Ammon's horn (tissue), 1 donor: ENCODE data around the gene PXK.

Experiments
- DNase-seq: peaks from one replicate; pipeline ENCODE4 v3.0.0-alpha.2; 2016; ENCODE audit warnings: low spot score

Gene PXK

DNA sequence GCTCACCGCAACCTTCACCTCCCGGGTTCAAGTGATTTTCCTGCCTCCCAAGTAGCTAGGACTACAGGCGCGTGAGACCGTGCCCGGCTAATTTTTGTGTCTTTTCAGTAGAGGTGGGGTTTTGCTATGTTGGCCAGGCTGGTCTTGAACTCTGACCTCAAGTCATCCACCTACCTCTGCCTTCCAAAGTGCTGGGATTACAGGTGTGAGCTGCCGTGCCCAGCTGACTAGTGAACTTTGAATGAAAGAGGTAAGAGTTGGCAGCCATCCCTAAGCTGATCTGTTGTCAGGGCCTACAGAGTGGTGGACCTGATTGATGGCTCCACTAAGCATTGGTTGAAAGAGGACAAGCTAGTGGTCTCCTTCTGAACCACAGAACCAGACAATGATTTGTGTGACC is 15.3 kb downstream of the PXK start:
- no peak for DNase-seq

DNA sequence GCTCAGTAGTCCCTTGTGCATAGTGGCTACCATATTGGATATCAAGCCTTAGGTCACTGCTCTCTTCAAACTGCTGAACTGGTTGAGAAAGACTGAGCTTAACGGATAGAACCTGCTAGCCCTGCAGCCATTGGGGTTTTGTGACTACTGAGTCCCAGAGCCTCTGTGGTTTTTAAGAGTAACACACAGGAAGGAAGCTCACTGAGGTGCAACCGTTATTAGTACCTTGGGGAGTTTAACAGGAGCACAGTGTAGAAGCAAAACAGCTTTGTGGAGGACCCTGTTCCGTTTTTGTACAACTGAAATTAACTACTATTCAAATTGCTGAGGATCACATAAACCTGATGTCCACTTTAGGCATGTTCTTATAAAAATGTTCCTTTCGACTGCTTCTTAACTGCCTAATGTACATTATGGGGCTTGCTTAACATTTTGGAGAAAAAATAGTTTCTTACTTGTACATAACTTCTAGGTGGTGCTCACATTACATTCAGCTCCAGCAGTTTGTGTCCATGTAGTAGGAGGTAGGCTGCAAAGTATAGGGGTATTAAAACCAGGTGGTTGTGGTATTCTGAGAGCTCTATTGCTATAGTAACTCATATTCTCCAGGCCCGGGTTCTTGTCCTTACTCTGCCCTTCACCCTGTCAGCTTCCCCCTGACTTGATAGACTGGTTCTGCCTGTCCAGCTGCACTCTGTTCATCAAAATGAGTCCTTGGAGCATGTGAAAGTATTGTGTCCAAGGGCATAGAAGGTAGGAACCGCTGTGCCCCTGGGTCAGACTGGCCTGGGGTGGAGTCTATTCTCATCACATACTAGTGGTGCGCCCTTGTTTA is 17.3 kb downstream of the PXK start:
- no peak for DNase-seq

DNA sequence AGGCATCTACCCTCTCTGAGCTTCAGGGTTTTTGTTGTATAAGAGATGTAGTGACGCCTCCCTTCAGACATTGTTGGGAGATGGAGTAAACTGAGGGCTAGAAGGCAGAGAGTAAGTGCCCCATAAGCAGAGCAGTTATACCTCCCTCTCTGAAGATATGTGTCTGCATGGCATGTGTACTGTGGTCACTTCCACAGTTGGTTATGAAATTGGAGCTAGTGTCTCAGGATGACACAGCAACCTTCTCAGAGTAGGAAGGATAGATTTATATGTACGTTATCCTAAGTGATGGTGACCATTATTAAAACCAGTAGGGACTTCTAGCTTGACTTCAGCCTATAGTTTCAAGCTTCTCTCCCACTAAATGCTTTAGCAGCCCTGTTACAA is 17.9 kb downstream of the PXK start:
- no peak for DNase-seq

DNA sequence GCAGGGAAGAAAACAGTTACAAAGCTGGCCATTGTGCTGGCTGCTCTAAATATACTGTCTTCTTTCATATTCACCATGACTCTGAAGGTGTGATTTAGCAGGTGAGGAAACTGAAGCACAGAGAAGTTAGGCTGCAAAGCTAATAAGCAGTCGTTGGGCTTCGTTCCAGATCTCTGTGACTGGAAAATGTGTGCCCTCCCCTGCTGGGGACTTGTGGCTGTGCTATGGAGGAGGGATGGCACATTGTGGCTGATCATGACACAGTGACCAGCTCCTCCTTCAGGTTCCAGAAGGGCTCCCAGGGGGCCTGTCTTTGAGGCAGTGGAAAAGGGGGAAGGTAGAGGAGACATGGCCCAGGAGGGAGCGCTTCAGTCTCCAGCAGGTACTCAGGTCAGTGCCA is 19.2 kb downstream of the PXK start:
- no peak for DNase-seq

DNA sequence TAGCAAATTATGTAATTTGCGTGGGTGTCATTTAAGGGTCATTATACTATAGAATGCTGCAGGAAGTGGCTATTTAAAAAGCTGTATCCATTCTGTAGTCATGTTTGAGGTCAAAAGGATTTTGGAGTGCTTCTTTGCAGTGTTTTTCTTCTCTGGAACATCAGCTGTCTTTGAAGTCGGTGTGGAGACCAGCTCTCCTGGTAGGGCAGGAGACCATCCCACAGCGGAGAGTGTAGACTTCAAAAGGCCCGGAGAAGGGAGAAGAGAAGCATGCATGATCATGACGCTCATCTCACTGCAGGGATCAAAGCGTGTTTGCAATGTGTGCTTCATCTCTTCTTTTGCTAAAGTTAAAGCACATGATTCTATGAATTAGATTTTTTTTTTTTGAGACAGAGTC is 19.9 kb downstream of the PXK start:
- DNase-seq: no peak

DNA sequence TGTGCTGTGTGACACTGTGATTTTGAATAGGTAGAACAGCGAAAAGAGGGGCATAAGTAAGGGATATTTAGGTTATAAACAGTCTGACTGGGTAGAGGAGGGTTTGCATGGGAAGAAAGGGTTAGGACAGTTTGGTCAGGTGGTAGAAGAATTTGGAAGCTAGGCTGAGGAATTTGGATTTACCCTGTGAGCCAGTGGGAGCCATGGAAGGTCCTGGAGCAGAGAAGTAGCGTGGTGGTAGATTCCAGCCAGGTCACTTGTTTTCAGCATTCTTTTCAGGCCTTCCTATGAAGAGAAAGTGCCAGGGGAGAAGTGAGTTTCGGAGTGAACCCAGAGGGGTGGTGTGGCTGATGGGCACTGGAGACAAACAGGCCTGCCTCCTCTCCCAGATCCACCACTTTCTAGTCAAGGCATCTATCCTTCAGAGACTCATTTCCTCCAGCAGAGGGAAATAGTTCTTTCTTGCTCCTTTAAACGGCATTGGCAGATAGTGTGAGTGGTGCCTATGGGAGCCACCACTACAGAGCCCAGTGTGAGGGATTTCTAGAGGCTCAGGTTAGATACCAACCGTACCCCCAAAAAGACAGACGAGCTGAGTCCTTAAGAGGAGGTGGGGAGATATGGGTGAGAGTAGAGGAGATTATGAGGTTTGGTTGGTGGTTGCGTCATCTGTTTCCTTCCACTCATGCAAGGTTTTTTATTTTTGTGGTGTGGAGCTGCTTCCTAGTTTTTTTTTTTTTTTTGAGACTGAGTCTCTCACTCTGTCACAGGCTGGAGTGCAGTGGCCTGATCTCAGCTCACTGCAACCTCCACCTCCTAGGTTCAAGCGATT is 21.2 kb downstream of the PXK start:
- no peak for DNase-seq

DNA sequence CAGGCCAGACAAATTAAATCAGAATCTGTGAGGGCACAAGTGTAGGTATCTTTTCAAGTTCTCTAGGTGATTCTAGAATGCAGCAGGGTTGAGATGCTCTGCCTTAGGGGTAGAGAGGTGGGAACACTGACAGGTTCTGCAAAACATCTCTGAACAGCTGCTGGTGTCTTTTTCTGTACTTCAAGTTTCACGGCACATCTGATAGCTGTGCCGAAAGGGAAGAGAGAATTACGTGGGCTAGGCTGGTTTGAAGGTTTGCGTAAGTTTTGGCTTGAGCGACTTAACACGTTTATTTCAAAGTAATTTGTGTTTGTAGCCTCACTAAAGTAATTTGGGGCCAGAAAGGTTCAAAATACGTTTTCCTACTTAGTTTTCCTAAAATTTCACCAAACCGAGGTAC is 22.5 kb downstream of the PXK start:
- DNase-seq: no peak

DNA sequence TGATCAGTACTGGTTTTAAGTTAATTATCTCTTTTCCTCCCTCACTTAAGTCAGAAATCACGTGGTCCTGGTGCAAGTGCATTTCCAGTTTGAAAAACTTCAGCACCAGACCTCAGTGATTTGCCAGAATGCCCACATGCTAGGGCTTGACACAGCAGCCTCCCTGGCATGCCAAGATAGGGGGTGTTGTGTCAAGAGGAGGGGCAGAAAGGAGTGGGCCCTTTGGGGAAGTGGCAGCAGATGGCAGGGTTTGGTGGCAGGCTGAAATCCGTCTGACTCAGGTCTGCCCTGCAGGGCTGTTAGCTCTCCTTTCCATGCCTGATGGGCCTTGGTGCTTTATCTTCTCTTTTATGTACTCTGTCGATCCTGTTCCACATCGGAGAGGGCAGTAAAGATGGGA is 23.4 kb downstream of the PXK start:
- no peak for DNase-seq

DNA sequence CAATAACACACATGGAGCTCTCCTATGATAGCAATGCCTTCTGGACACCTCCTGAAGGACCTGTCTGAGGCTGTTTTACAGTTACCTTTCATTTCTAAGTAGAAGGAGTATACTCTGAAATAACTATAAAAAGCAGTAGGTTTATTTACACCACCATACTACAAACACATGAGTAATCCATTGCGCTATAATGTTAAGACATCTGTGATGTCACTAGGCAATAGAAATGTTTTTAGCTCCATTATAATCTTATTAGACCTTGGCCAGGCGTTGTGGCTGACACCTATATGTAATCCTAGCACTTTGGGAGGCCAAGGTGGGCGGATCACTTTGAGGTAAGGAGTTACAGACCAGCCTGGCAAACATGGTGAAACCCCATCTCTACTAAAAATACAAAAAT is 24.7 kb downstream of the PXK start:
- DNase-seq: no peak

DNA sequence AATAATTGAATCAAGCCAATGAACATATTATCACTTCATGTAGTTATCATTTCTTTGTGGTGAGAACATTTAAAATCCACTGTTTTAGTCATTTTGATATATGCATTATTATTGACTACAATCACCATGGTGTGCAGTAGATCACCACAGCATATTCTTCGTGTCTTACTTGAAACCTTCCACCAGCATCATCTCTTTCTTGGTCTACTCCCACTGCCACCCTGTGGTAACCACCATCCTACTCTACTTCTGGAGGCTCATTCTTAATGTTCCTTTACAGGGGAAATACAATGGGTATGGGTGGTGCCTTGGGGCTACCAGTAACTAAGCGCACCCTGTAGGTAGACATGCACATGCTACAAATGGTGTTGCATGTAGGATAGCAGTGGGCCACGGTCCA is 25.4 kb downstream of the PXK start:
- no peak for DNase-seq

DNA sequence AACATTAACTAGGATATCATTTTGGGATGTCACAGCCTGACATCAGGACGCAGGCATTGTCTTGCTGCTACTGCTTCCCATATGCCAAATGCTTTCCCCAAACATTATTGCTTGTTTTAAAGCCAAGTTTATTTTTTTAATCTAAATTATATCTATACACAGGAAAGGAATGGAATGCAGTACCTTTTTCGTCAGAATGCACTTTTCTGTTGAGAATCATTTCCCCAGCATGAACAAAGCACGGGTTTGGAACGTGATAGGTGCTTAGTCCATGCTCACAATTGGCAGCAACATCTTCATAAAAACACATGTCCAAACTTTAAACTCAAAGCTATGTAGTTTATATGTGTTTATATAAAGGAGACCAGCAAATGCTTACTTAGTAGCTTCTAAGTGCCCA is 26.1 kb downstream of the PXK start:
- DNase-seq: no peak

DNA sequence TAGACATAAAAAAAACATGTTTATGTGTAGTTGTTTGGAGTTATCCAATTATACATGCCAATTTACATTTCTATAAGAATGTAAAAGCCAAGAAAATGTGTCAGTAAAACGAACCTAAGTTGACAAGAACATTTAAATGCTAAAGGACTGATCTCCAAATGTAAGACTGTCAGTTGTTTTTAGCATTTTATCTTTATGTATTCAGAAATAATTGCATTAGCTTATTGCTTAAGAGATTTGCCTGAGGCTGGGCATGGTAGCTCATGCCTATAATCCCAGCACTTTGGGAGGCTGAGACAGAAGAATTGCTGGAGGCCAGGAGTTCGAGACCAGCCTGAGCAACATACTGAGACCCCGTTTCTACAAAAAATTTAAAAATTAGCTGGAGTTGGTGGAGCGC is 26.9 kb downstream of the PXK start:
- DNase-seq: no peak

DNA sequence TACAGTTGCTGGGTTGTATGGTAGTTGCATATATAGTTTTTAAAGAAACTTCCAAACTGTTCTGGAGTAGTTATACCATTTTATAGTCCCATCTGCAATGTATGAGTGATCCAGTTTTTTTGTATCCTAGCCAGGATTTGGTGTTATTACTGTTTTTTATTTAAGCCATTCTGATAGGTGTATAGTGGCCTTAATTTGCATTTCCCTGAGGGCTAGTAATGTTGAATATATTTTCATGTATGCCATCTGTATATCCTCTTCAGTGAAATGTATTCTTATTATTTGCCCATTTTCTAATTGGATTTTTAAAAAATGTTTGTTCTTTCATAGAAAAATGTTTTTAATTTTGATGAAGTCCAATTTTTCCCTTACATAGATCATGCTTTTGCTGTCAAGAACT is 29.2 kb downstream of the PXK start:
- no peak for DNase-seq

DNA sequence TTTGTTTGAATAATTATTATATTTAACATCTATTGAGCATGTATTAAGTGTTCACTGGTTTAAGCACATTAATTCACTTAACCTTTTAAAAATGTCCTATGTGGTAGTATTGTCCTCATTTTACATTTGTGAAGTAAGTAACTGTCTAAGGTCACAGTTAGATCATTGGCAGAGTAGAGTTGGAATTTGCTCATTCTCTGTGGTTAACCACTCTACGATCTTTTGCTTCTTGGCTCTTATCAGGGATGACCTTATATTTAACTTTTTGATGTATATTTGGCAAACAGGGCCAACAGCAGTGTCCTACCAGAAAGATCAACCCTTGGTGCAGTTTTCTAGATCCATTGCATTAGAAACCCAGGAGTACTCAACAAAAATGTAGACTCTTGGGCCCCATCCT is 34.0 kb downstream of the PXK start:
- no peak for DNase-seq

DNA sequence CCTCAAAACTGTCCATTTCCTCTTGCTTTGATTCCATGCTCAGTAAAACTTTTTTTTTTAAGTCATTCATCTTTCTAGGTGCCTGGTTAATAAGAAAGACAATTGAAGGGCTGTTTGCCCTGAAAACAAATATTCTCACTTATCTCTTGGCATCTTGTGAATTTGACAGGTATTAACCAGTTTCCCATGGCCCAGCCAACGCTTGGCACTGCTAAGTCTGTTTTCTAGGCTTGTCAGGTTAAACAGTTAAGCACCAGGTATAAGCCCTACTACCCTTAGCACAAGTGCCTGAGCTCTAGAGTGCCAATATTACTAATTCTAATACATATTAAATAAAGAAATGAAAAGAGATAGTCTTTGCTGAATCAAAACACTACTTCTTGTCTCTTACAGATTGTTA is 36.3 kb downstream of the PXK start:
- no peak for DNase-seq

DNA sequence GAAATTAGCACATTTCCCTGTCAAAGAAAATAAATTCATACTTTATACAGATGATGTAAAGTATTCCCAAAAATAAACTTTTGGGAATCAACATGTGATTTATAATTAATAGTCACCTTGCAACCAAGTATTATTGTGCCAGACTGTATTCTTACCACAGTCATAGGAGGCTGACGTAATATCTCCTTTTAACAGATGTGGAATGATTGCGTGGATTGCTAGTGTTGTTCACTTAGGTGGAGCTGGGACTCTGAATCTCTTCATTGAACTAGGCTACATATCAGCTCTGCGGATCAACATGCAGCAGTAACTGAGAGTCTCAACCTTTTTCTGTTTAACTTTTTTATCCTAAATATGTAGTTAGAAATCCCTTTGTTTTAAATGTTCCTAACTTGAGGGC is 37.2 kb downstream of the PXK start:
- no peak for DNase-seq

DNA sequence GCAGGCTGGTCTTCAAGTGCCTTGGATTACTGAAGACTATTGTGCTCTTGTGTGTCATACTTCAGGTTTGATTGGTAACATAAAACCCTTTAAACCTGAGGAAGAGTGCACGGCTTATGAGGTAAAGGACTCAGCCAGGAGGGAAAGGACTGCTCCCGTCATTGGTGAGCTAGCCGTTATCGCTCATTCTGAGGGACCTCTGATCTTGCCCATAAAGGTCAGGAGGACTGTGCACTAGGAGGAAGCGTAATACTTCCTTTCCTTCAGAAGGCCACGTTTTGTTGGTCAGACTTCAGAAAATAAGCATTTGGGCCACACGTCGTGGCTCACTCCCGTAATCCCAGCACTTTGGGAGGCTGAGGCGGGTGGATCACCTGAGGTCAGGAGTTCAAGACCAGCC is 37.7 kb downstream of the PXK start:
- no peak for DNase-seq

DNA sequence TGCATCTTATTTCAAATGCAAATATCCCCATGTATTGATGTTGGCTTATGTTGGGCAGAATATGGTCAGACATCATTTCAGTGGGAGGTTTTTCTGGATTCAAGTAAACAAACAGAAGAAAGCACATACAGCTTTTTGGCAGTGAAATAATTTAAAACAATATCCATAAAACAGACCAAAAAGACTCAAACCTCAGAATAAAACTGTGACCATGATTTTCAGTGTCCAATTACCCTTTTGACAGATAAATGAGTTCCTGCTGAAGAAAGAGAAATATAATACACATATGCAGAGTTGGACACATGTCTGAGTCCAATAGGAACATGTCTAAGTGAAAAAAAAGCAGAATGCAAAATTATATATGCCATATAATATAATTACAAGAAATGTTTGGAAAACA is 39.1 kb downstream of the PXK start:
- DNase-seq: no peak

DNA sequence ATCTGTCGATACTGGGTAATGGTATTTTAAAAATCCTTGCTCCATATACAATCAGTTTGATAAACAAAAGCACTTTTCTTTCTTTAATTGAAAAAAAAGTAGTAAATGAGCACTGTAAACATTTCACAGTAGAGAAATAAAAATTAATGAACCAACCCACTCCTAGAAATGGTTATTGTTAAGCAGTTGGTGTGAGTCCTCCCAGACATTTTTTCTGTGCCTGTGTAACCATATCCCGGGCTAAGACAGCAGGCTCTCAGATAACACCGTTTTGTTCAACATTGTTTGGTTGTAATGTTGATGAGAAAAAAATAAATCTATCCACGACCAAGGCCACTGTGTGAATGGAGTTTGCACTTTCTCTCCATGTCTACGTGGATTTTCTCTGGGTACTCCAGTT is 42.6 kb downstream of the PXK start:
- DNase-seq: no peak

DNA sequence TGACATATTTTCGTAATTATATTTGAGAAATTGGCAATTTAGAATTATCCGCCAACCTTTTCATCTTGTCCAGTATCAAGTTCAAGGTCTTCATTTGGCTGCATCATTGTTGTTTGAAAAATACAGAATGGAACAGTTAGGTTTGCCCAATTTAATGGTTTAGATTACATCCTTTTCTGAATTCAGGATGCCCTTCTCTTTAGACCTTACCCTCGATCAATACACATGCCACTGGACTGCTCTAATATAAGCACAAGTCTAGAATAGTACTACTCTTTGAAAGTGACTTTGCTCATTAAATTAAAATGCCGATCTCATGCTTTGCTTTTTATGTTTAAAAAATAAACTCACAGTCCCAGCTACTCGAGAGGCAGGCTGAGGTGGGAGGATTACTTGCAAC is 44.5 kb downstream of the PXK start:
- DNase-seq: no peak

DNA sequence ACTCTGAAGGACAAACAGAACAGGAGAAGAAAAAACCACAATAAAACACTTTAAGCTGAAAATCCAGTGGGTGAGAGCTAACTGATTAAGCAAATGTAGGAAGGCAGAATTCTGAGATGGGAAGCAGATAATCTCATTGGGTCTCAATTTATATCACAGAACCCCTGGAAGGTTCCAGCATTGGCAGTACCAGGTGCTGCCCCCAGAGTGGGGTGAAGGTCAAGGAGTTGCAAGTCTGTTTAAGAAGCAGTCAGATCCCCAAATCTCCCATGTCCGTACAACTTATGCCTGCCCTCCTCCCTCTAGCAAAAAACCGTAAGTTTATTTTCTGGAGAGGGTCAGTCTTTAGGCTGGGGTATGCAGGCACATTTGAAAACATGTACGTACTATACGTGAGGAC is 45.1 kb downstream of the PXK start:
- DNase-seq: no peak

DNA sequence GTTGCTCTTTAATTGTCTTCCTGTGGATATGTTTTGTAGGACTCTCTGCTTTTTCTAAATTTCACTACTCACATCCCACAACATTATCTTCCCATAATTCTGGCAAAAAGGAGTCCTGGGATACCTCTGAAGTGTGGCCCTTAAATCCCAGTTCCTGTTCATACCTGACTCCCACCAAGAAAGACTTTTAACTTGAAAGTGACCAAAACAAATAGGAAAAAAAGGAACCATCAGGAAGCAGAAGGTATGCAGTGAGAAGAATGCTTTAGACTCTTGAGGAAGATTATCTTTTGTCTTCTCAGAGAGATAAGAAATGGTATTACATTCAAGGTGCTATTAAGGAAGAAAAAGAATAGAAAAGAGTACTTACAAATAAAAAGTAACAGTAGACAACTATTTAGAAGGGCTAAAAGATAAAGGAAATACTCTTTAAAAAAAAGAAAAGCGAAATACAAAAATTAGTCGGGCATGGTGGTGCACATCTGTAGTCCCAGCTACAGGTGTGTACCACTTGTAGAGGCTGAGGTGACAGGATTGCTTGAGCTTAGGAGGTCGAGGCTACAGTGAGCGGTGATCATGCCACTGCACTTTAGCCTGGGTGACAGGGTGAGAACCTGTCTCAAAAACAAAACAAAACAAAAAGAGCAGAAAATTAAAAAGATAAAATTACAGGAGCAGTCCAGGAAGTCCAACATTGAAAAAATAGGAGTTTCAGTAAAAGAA is 46.8 kb downstream of the PXK start:
- no peak for DNase-seq

DNA sequence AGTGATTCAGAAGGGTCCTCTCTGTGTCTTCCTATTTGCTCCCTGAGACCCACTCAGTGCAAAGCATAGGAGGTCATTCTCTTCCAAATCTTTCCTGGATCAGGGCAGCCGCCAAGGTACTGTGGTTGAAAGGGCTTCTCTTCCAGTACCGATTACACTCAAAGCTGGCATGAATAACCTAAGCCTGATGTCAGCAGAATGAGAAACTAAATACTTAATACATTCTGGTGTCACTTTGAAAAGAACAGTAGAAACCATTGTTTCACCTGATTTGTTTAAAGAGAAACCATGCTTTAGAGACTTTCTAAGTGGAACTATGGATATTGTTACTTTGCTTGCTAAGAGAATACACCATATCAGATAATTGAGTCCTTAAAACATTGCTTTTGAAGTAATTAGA is 50.8 kb downstream of the PXK start:
- DNase-seq: no peak
